22Rv1 (cell line): ENCODE results near the gene KHDRBS1.

Source experiments
- H3K27ac ChIP-seq: fragments of 450-650 bp; 2 replicates; pipeline ENCODE4 v1.5.1; 2017
- CTCF ChIP-seq: fragments of 450-650 bp; IDR thresholded peaks from 2 replicates; pipeline ENCODE4 v1.5.1; 2017; ENCODE audit warnings: mild to moderate bottlenecking
- ZFX ChIP-seq: fragments of 450-650 bp; IDR thresholded peaks from 2 replicates; pipeline ENCODE4 v1.6.1; 2017; ENCODE audit warnings: antibody characterized with exemption, borderline replicate concordance

KHDRBS1 gene

GRCh38 chr1:32040711-32041110 is 27.0 kb downstream of the KHDRBS1 start:
- TF ChIP-seq ZFX (no peak), CTCF (no peak)

GRCh38 chr1:32042330-32042729 is 28.7 kb downstream of the KHDRBS1 start:
- no peak for TF ChIP-seq CTCF
- no peak for TF ChIP-seq ZFX
- H3K27ac ChIP-seq = no peak overlapping the region

More at GRCh38 chr1:32040711-32041110, 27.0 kb downstream of the KHDRBS1 start:
- no peak overlapping the region for H3K27ac ChIP-seq

GRCh38 chr1:32044234-32044633 is 30.6 kb downstream of the KHDRBS1 start:
- no peak overlapping the region for H3K27ac ChIP-seq
- TF ChIP-seq ZFX (no peak), CTCF (no peak)

GRCh38 chr1:32045772-32046171 is 32.1 kb downstream of the KHDRBS1 start:
- TF ChIP-seq CTCF = no peak
- TF ChIP-seq ZFX = no peak
- H3K27ac ChIP-seq = no peak overlapping the region

GRCh38 chr1:32047701-32048100 is 34.0 kb downstream of the KHDRBS1 start:
- TF ChIP-seq CTCF (no peak), ZFX (no peak)
- no peak overlapping the region for H3K27ac ChIP-seq

- TF ChIP-seq CTCF (no peak), ZFX (no peak)
- no peak overlapping the region for H3K27ac ChIP-seq
These were observed 34.8 kb downstream of the KHDRBS1 start for GRCh38 chr1:32048440-32048839.

GRCh38 chr1:32051706-32052105 is 38.0 kb downstream of the KHDRBS1 start:
- no peak for TF ChIP-seq ZFX
- TF ChIP-seq CTCF = no peak
- no peak overlapping the region for H3K27ac ChIP-seq
